ENCODE measurements around the gene LDLRAD3.

DNA sequence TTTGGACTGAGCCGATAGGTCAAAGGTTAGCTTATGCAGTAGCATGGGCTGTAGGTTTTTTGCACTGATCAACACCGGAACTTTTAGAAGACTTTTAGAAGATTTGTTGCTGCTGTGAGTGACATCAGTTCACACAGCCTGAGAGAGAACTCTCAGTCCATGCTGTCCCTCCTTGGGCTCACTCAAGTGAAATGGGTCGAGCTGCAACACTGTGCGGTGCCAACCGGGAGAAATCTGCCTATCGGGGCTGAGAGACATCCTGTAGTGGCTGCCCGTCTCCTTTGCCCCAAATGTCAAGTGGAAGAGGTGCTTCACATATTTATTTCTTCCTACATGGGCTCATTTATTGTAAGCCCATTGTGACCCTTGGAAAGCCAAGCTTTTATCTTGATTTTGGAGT is 170.2 kb downstream of the LDLRAD3 start:
- TF ChIP-seq, protein P1, sequence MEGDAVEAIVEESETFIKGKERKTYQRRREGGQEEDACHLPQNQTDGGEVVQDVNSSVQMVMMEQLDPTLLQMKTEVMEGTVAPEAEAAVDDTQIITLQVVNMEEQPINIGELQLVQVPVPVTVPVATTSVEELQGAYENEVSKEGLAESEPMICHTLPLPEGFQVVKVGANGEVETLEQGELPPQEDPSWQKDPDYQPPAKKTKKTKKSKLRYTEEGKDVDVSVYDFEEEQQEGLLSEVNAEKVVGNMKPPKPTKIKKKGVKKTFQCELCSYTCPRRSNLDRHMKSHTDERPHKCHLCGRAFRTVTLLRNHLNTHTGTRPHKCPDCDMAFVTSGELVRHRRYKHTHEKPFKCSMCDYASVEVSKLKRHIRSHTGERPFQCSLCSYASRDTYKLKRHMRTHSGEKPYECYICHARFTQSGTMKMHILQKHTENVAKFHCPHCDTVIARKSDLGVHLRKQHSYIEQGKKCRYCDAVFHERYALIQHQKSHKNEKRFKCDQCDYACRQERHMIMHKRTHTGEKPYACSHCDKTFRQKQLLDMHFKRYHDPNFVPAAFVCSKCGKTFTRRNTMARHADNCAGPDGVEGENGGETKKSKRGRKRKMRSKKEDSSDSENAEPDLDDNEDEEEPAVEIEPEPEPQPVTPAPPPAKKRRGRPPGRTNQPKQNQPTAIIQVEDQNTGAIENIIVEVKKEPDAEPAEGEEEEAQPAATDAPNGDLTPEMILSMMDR (IDR thresholded peaks at IDR 0.05; ENCODE audit: low read depth, low read length): no peak
- TF ChIP-seq EZH2phosphoT487 (IDR thresholded peaks at IDR 0.05; ENCODE audit: low read depth): no peak
